ENCODE measurements around the gene TFEB. TPM values are rescaled to one million over a fixed set of nuclear protein-coding genes. Genes with fewer than 3 reads are reported as not detected.
A peak's percentile ranks its signal among the peaks of the same experiment; 100 is the strongest.

The TFEB gene
- total RNA-seq, 4 donors from 2014 or later = 23.0 to 39.0 (median 34.9) TPM

DNA sequence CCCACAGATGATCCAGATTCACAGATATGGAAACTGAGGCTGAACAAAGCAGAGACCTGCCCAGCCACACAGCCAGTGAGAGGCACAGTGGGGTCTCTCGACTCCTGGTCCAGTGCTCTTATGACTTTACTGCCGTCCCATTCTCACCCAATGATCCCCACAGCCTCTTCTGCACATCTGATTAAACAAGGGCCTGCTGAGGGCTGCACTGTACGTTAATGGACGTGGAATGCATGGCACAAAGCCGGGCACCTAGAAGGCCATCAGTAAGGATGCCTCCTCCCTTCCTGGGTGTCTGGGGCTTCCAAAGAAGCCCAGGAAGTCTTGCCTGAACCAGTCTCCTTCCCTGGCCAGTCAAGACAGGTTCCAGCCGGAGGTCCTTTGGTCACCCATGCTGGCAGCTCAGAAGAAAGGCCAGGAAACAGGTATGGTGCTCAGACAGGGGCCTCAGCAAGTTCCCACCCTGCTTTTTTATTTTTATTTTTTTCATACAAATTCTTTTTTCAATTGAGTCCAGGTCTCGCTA is 3.8 kb downstream of the TFEB start:
- H3K27me3 ChIP-seq = no peaks in the 10 kb centered on the region
- intact Hi-C loops (cut with DNase I) = no loop called here
- TF ChIP-seq POLR2A (IDR thresholded peaks at IDR 0.05) = no peak
- TF ChIP-seq, protein P1, sequence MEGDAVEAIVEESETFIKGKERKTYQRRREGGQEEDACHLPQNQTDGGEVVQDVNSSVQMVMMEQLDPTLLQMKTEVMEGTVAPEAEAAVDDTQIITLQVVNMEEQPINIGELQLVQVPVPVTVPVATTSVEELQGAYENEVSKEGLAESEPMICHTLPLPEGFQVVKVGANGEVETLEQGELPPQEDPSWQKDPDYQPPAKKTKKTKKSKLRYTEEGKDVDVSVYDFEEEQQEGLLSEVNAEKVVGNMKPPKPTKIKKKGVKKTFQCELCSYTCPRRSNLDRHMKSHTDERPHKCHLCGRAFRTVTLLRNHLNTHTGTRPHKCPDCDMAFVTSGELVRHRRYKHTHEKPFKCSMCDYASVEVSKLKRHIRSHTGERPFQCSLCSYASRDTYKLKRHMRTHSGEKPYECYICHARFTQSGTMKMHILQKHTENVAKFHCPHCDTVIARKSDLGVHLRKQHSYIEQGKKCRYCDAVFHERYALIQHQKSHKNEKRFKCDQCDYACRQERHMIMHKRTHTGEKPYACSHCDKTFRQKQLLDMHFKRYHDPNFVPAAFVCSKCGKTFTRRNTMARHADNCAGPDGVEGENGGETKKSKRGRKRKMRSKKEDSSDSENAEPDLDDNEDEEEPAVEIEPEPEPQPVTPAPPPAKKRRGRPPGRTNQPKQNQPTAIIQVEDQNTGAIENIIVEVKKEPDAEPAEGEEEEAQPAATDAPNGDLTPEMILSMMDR (IDR thresholded peaks at IDR 0.05) = no peak
- no peak for DNase-seq
- peaks cover 47 to 63% of the 10 kb centered on the region in 2 donors for H3K4me1 ChIP-seq
- H3K27ac ChIP-seq = no peak overlapping the region
- WGBS, 2 donors = 88 to 91% methylated on average over 7 of the region's 7 CpGs
- H3K9me3 ChIP-seq = no peaks in the 10 kb centered on the region
- no peaks in the 10 kb centered on the region for H3K36me3 ChIP-seq
- no peak overlapping the region for H3K4me3 ChIP-seq (replicated peaks in 1 of 3)

DNA sequence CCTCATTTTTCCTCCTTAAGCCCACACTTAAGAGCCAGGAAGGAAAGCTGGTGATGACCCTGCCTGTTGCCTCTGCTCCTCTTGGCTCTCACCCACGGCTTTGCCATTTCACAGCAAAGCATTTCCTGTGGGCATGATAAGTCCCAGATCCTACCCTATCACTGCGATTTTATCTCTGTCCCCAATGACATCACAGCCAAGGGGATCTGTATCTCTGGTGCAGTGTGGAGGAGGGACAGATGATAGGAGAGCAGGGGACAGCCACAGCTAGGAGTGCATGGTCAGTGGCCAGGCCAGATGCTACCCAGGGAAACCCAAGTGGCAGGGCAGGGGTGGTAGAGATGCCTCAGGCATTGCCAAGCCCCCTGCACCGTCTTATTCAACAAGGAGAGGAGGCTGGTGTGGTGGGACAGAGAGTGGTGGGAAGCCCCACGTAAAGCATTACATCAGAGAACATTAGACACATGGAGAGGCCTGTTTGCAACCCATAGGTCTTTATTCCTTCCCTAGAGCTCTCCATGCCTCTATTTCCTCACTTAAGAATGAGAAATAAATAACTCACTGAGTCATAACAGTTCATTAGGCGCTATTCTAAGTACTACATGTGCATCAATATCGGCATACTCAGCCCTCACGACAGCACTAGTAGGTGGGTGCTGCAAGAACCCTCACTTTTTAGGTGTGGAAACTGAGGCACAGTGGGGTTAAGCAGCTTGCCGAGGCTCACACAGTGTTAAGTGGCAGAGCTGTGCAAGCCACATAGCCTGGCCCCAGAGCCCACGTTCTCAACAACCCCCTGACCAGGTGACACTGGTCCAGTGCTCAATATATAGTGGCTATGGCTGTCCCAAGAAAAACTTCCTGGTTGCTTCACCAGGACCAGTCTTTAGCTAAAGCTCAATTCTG is 4.6 kb downstream of the TFEB start:
- H3K4me3 ChIP-seq (replicated peaks in 1 of 3) = no peak overlapping the region
- TF ChIP-seq, protein P1 (IDR thresholded peaks at IDR 0.05) = no peak
- TF ChIP-seq POLR2A (IDR thresholded peaks at IDR 0.05) = no peak
- peak overlapping the region in 1 of 3 donors; percentile 20 for H3K27ac ChIP-seq
- no peaks in the 10 kb centered on the region for H3K9me3 ChIP-seq
- intact Hi-C loops (cut with DNase I) = no loop called here
- H3K36me3 ChIP-seq = no peaks in the 10 kb centered on the region
- H3K27me3 ChIP-seq = no peaks in the 10 kb centered on the region
- peaks cover 46 to 62% of the 10 kb centered on the region in 2 donors for H3K4me1 ChIP-seq
- no peak for DNase-seq
- WGBS, 2 donors = 76 to 80% methylated on average over 8 to 9 of the region's 9 CpGs

DNA sequence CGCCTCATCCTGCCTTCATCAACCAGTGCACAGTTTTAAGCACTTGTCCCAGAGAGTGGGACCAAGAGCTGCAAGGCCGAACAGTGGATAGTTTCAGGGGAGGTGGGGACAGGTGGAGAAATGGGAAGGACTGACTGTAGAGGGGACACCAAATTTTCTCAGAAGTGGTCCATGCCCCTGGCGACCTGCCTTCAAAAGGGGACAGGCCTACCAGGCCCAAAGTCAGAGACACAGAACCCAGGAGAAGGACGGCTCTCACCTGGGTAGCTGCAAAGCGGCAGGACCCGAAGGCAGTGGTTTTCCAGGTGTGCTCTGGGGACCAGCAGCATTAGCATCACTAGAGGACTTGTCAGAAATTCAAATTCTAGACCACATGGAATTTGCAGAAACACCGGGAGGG is 5.8 kb downstream of the TFEB start:
- Histone ChIP-seq H3K4me1 (peaks cover 53 to 71% of the 10 kb centered on the region in 2 donors), H3K27ac (no peak overlapping the region), H3K27me3 (no peaks in the 10 kb centered on the region), H3K4me3 (replicated peaks in 1 of 3) (no peak overlapping the region), H3K9me3 (no peaks in the 10 kb centered on the region), H3K36me3 (no peaks in the 10 kb centered on the region)
- no peak for DNase-seq
- 92 to 94% methylated on average over 7 of the region's 7 CpGs for WGBS, 2 donors
- no peak for TF ChIP-seq POLR2A (IDR thresholded peaks at IDR 0.05)
- TF ChIP-seq, protein P1 (IDR thresholded peaks at IDR 0.05) = no peak
- intact Hi-C loops (cut with DNase I) = no loop called here

DNA sequence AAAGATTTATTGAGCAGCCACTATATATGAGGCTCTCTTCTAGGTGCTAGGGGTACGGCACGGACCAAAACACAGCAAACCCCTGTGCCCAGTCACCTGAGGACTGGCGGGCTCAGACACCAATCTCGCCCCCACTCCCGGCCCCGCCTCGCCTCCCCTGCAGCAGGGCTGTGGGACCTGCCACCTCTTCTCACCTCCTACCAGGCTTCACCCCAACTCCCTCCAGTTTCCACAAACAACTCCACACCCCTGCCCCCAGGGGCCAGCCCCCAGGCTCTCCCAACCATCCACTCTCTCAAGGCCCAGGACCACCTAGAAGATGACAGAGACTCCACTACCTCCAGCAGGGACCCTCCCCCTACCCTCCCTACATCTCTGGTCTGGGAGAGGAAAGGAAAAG is 6.5 kb downstream of the TFEB start:
- H3K4me3 ChIP-seq (replicated peaks in 1 of 3) = no peak overlapping the region
- H3K27me3 ChIP-seq = no peaks in the 10 kb centered on the region
- H3K4me1 ChIP-seq = peaks cover 58 to 78% of the 10 kb centered on the region in 2 donors
- no peaks in the 10 kb centered on the region for H3K36me3 ChIP-seq
- intact Hi-C loops (cut with DNase I) = no loop called here
- TF ChIP-seq, protein P1 (IDR thresholded peaks at IDR 0.05) = no peak
- TF ChIP-seq POLR2A (IDR thresholded peaks at IDR 0.05) = no peak
- 94 to 95% methylated on average over 7 of the region's 7 CpGs for whole genome bisulfite sequencing, 2 donors
- no peaks in the 10 kb centered on the region for H3K9me3 ChIP-seq
- H3K27ac ChIP-seq = peak overlapping the region in 1 of 3 donors; percentile 47
- DNase-seq = no peak

Measured in thyroid gland (tissue), 4 donors.